HG02938 (cell line): ENCODE measurements around the gene CERS4.
"Not testable (repeated sequence)": the region's sequence is repeated elsewhere in the genome, so short reads cannot be mapped to it uniquely, and the experiment has no call there.

Experiments used
- ATAC-seq: cut with Tn5 transposase; IDR thresholded peaks from one replicate; pipeline ENCODE4 v1.9.1; 2021; ENCODE audit warnings: mild to moderate bottlenecking, moderate library complexity; ENCODE audit not compliant: unreplicated experiment

The CERS4 gene, protein sequence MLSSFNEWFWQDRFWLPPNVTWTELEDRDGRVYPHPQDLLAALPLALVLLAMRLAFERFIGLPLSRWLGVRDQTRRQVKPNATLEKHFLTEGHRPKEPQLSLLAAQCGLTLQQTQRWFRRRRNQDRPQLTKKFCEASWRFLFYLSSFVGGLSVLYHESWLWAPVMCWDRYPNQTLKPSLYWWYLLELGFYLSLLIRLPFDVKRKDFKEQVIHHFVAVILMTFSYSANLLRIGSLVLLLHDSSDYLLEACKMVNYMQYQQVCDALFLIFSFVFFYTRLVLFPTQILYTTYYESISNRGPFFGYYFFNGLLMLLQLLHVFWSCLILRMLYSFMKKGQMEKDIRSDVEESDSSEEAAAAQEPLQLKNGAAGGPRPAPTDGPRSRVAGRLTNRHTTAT

GRCh38 chr19:8208922-8209461, at the start of gene CERS4:
TSS of gene CERS4 (plus strand) at chr19:8209370. CDS start at chr19:8251077, 41,707 bp downstream.
- ATAC-seq: peak; percentile 44

DNA sequence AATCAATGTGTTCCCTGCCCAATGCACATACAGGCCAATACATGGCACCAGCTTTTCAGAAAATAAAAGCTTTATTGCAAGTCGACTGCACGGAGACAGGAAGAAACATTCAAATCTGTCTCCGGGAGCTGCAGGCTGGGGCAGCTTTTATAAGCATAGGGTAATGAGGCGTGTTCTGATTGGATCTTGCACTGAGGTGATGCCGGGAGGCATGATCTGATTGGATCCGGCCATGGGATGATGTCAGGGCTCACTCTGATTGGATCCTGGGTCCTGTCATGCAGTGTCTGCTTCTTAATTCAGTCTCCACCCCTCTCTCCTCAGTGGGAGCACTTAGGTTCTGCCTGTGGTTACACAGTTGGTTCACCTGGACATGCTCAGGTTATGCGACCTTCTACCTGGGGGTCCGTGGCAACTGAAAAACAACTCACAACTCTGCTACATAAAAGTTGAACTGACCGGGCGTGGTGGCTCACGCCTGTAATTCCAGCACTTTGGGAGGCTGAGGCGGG, 48.0 kb upstream of the CERS4 start:
- ATAC-seq: no peak

GRCh38 chr19:8163759-8164158, 45.4 kb upstream of the CERS4 start:
- no peak for ATAC-seq

GRCh38 chr19:8167985-8168384, 41.2 kb upstream of the CERS4 start:
- ATAC-seq: no peak

GRCh38 chr19:8168537-8168936, 40.6 kb upstream of the CERS4 start:
- ATAC-seq: no peak

GRCh38 chr19:8174706-8175105, 34.5 kb upstream of the CERS4 start:
- ATAC-seq: no peak

GRCh38 chr19:8180018-8180417, 29.2 kb upstream of the CERS4 start:
- no peak for ATAC-seq

DNA sequence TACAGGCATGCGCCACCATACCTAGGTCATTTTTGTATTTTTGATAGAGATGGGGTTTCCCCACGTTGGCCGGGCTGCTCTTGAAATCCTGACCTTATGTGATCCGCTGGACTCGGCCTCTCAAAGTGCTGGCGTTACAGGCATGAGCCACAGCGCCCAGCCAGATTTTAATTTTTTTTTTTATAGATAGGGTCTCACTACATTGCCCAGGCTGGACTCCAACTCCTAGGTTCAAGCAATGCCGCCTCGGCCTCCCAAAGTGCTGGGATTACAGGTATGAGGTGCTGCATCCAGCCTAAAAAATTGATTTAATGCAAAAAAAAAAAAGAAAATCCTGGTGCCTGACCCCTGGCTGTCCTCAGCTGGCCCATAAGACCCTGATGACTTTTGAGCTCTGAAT, 24.9 kb upstream of the CERS4 start:
- no peak for ATAC-seq

- no peak for ATAC-seq
These were observed 23.7 kb upstream of the CERS4 start for GRCh38 chr19:8185343-8186068.

GRCh38 chr19:8192221-8192820, 16.8 kb upstream of the CERS4 start:
- no peak for ATAC-seq

DNA sequence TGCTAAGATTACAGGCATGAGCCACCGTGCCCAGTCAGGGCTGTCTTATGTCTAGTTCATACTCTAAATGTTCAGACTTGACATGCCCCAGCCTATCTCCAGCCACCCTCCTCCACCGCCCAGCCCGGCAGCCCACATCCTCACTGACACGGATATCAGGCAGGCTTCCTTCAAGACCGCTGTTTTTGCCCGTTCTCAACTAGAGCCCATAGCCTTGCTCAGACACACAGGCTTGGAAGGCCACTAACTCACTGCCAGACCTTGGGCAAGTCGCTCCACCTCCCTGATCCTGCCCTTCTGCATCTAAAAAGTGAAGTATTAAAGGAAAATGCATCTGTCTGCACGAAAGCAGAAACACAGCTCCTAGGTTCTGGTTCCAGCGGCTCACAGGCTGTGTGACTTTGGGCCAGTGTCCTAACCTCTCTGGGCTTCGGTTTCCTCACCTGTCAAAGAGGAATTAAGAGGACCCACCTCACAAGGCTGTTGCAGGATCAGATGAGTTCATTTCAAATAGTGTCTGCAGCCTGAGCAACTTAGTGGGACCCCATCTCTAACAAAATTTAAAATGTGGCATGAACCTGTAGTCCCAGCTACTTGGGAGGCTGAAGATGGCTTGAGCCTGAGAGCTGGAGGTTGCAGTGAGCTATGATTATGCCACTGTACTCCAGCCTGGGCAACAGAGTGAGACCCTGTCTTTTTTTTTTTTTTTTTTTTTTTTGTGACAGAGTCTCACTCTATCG, 14.5 kb upstream of the CERS4 start:
- ATAC-seq: no peak

GRCh38 chr19:8196271-8196927, 12.8 kb upstream of the CERS4 start:
- ATAC-seq: no peak

GRCh38 chr19:8203288-8204120, 5.7 kb upstream of the CERS4 start:
- not testable (repeated sequence) for ATAC-seq

- no peak for ATAC-seq
These were observed 4.2 kb upstream of the CERS4 start for GRCh38 chr19:8204961-8205360.

DNA sequence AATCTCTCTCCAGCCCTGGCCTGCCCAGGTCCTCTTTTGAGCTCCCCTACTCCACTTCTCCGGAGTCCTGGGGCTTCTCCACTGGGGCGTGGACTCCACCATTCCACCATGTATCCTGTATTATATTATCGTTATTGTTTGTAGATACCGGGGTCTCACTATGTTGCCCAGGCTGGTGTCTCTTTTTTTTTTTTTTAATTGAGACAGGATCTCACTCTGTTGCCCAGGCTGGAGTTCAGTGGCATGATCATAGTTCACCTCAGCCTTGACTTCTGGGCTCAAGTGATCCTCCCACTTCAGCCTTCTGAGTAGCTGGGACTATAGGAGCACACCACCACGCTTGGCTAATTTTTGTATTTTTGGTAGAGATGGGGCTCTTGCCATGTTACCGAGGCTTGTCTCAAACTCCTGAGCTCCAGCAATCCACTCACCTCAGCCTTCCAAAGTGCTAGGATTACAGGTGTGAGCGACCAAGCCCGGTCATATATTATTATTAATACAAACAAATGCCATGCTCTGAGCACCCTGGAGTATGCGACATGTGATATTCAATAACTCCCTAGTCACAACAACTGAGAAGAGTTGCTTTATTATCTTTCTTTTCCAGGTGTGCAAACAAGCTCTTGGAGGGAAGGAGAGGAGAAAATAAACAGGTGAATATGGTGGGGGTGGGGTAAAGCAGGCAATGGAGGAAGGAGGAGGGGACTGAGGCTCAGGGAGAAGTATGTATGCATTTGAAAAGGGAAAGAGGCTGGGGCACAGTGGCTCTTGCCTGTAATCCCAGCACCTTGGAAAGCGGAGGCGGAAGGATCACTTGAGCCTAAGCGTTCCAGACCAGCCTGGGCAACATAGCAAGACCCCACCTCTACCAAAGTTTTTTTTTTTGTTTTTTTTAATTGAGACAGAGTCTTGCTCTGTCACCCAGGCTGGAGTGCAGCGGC, 2.8 kb upstream of the CERS4 start:
- no peak for ATAC-seq

DNA sequence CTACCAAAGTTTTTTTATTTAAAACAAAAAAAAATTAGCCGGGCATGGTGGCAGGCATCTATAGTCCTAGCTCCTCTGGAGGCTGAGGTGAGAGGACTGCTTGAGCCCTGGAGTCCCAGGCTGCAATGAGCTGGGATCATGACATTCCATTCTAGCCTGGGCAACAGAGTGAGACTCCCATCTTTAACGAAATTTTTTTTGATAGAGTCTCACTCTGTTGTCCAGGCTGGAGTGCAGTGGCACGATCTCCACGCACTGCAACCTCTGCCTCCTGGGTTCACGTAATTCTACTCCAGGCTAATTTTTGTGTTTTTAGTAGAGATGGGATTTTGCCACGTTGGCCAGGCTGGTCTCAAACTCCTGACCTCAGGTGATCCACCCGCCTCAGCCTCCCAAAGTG, 1.8 kb upstream of the CERS4 start:
- ATAC-seq: not testable (repeated sequence)

GRCh38 chr19:8208119-8208921, 850 bp upstream of the CERS4 start:
- ATAC-seq: no peak
